Measurements from ENCODE around the gene PDGFRB. TPM values are rescaled to one million over a fixed set of nuclear protein-coding genes. Genes with fewer than 3 reads are reported as not detected.
A peak's percentile ranks its signal among the peaks of the same experiment; 100 is the strongest.

Gene PDGFRB
- total RNA-seq, 4 donors from 2014 or later: 17.5 to 87.5 (median 31.2) TPM

DNA sequence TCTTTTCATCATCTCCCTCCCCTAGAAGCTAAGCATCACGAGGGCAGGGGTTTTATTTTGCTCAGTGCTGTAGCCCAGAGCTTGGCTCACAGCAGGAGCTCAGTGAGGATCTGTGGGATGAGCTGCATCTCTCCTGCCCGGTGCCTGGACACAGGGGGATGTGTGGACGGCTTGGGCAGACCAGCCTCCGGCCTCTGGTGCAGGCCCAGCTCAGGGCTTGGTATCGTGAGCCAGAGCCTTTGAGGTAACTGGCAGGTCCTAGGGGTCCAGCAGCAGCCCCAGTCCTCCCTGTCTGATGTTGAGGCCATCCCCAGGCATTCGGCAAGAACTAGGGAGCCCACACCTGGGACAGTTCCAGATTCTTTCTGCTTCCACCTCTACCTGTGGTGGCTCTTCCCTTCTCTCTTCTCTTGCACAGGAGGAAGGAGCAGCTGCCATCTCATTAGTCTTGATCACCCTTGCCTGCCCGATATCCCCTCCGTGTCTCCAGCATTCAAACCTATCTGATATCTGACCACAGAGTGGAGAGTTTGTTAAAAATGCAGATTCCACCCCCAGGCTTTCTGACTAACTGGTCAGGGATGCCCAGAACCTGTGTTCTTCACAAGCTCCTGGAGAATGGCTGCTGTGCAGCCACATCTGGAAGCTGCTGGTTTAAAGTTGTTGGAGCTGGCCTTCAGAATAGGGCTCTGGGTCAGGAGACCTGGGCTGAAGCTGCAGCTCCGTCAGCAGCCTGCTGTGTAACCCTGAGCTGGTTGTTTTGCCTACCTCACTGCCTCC is 26.3 kb upstream of the PDGFRB start:
- TF ChIP-seq POLR2A (IDR thresholded peaks at IDR 0.05) (no peak), CTCF (IDR thresholded peaks at IDR 0.05) (no peak)
- peaks cover 0 to 94% (median 26%) of the 10 kb centered on the region in 4 donors for H3K4me1 ChIP-seq
- peak in 1 of 3 donors; percentile 49 for DNase-seq

DNA sequence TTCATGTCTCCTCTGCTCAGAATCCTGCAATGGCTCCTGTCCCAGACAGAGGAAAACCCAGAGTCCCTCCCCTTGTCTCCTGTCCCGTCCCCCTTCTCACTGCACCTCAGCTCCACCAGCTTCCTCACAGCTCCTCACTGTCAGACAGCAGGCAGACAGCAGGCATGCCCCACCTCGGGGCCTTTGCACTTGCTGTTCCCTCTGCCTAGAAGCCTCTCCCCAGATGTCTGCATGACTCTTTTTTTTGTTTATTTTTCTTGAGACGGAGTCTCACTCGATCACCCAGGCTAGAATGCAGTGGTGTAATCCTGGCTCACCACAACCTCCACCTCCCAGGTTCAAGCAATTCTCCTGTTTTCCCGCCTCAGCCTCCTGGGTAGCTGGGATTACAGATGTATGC is 25.4 kb upstream of the PDGFRB start:
- TF ChIP-seq CTCF (IDR thresholded peaks at IDR 0.05) (no peak), POLR2A (IDR thresholded peaks at IDR 0.05) (no peak)
- Histone ChIP-seq H3K27me3 (no peaks in the 10 kb centered on the region), H3K36me3 (no peaks in the 10 kb centered on the region), H3K27ac (peak overlapping the region; percentile 57 to 95 (median 82)), H3K9me3 (no peaks in the 10 kb centered on the region), H3K4me3 (no peak overlapping the region), H3K4me1 (peaks cover 0 to 92% (median 26%) of the 10 kb centered on the region in 4 donors)
- DNase-seq: peak in 2 of 3 donors; percentile 80 to 84

More for the DNA sequence above, 26.3 kb upstream of the PDGFRB start:
- no peak overlapping the region for H3K4me3 ChIP-seq
- no peaks in the 10 kb centered on the region for H3K27me3 ChIP-seq
- no peaks in the 10 kb centered on the region for H3K9me3 ChIP-seq
- no peaks in the 10 kb centered on the region for H3K36me3 ChIP-seq
- H3K27ac ChIP-seq: peak overlapping the region in 3 of 4 donors; percentile 75 to 95 (median 89)

GRCh38 chr5:150180241-150181026 is 24.8 kb upstream of the PDGFRB start:
- Histone ChIP-seq H3K4me3 (no peak overlapping the region), H3K4me1 (peaks cover 0 to 86% (median 25%) of the 10 kb centered on the region in 4 donors), H3K27me3 (no peaks in the 10 kb centered on the region), H3K9me3 (no peaks in the 10 kb centered on the region), H3K27ac (peak overlapping the region; percentile 57 to 95 (median 82)), H3K36me3 (no peaks in the 10 kb centered on the region)
- DNase-seq: peak in 2 of 3 donors; percentile 75 to 77
- no peak for TF ChIP-seq POLR2A (IDR thresholded peaks at IDR 0.05)
- no peak for TF ChIP-seq CTCF (IDR thresholded peaks at IDR 0.05)

DNA sequence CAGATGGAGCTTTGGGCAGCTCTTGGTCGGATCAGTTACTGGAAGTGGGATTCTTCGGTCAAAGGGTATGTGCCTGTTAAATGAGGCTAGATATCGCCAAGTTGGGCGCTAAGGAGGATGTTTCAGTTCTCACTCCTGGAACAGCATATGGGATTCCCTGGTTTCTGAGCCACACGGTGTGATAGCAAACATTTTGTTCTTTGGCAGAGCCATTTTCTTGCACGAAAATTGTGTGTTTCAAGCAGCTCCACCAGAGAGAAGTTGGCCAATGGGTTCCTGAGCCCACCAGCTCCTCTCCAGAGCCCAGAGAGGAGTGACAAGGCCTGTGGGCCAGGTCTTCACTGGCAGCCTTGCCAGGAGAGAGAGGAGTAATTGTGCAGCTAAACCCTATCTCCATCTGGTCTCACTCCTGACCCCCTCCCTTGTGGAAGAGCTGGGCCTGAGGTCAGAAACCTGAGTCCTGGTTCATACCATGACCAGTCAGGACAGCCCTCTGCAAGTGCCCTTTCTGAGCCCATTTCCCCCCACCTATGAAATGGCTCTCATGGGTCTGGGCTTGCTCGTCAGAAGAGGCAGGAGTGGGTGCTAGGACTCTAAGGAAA is 23.5 kb upstream of the PDGFRB start:
- Histone ChIP-seq H3K4me1 (peaks cover 0 to 82% (median 22%) of the 10 kb centered on the region in 4 donors), H3K9me3 (no peaks in the 10 kb centered on the region), H3K36me3 (peaks cover 0 to 2% (median 0%) of the 10 kb centered on the region in 3 donors), H3K27ac (peak overlapping the region; percentile 57 to 95 (median 82)), H3K4me3 (no peak overlapping the region), H3K27me3 (no peaks in the 10 kb centered on the region)
- no peak for TF ChIP-seq POLR2A (IDR thresholded peaks at IDR 0.05)
- TF ChIP-seq CTCF (IDR thresholded peaks at IDR 0.05): no peak
- peak in 1 of 3 donors; percentile 42 for DNase-seq

- H3K27ac ChIP-seq: peak overlapping the region in 3 of 4 donors; percentile 75 to 95 (median 89)
- H3K4me3 ChIP-seq: no peak overlapping the region
- TF ChIP-seq CTCF (IDR thresholded peaks at IDR 0.05) (no peak), POLR2A (IDR thresholded peaks at IDR 0.05) (peak in 1 of 2 donors; percentile 40)
- peak in 2 of 3 donors; percentile 78 to 79 for DNase-seq
- H3K9me3 ChIP-seq: no peaks in the 10 kb centered on the region
- H3K4me1 ChIP-seq: peaks cover 0 to 81% (median 22%) of the 10 kb centered on the region in 4 donors
- H3K36me3 ChIP-seq: peaks cover 0 to 8% (median 0%) of the 10 kb centered on the region in 3 donors
- H3K27me3 ChIP-seq: no peaks in the 10 kb centered on the region
These were observed 22.6 kb upstream of the PDGFRB start for GRCh38 chr5:150178262-150178661.
